ENCODE results near the gene GRN. TPM values are rescaled to one million over a fixed set of nuclear protein-coding genes. Genes with fewer than 3 reads are reported as not detected.

The GRN gene
- total RNA-seq, 4 donors from 2014 or later: 546 to 1,119 (median 694) TPM

DNA sequence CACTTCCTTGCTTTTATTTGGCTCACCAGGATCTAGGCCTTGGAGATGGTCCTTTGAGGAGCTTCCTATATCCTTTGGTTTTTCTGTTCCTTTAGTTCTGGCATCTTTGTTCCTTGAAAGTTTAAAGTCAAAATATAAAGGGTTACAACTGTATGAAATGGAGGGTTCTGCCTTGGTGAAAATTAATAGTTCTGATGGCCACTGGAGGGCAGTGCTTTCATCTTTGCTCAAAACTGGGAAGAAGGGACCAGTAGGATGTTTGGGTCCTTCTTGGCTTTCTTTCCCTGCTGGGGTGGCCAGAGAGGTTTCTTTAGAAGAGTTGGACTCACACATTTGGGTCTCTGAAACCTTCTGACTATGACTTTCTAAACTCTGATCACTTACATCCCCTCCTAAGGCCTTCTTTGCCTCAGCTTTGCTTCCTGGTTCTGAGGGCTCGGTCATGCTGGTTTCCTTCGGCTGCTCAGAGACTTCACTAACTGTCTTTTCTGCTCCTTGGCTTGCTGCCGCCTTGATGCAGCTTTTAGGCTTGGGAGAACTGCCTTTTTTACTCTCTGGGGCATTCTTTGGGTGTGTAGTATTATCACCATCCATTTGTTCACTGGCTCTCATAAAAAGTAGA, 55.2 kb downstream of the GRN start:
- TF ChIP-seq, protein P1, sequence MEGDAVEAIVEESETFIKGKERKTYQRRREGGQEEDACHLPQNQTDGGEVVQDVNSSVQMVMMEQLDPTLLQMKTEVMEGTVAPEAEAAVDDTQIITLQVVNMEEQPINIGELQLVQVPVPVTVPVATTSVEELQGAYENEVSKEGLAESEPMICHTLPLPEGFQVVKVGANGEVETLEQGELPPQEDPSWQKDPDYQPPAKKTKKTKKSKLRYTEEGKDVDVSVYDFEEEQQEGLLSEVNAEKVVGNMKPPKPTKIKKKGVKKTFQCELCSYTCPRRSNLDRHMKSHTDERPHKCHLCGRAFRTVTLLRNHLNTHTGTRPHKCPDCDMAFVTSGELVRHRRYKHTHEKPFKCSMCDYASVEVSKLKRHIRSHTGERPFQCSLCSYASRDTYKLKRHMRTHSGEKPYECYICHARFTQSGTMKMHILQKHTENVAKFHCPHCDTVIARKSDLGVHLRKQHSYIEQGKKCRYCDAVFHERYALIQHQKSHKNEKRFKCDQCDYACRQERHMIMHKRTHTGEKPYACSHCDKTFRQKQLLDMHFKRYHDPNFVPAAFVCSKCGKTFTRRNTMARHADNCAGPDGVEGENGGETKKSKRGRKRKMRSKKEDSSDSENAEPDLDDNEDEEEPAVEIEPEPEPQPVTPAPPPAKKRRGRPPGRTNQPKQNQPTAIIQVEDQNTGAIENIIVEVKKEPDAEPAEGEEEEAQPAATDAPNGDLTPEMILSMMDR (IDR thresholded peaks at IDR 0.05): peak; percentile 22 to 32 (median 27)
- TF ChIP-seq POLR2A (IDR thresholded peaks at IDR 0.05) (no peak), POLR2AphosphoS5 (IDR thresholded peaks at IDR 0.05) (no peak)
- no peaks in the 10 kb centered on the region for H3K27me3 ChIP-seq
- in situ Hi-C loops (cut with MboI; ENCODE audit: low pct_ligation_motif_present in 1 of 4, low pct_unique_long_range_greater_than_20kb in 1 of 4, low sequenced_read_pairs in 3 of 4) (no loop called here), intact Hi-C loops (cut with DNase I; ENCODE audit: low total_unique reads) (no loop called here)
- no peak overlapping the region for H3K4me3 ChIP-seq
- no peaks in the 10 kb centered on the region for H3K9me3 ChIP-seq
- no peak for DNase-seq
- WGBS, 2 donors (ENCODE audit: low coverage in 1 of 2): 90 to 93% methylated on average over 2 to 3 of the region's 3 CpGs
- peaks cover 0 to 32% (median 14%) of the 10 kb centered on the region in 4 donors for H3K36me3 ChIP-seq
- no peaks in the 10 kb centered on the region for H3K4me1 ChIP-seq
- H3K27ac ChIP-seq: no peak overlapping the region

Small RNAs within 50 kb of the gene (small RNA-seq; reads per million reads assigned to genes)
- gene RF00012 (0 reads per million in 4 donors), gene RNU6-453P (0 to 0.56 (median 0.23) reads per million in 4 donors)

Other genes with a start within 250 kb of the GRN start
- 100 to 1,000 TPM in 1 of 4 donors, 10 to 100 TPM in 3; 45.3 to 182 (median 70.8) TPM for gene HDAC5, start 221.7 kb upstream of the GRN start, total RNA-seq
- 10 to 100 TPM in 2 of 4 donors, under 1 TPM in 2; 0.32 to 16.9 (median 8.5) TPM for gene HROB, start 203.4 kb upstream of the GRN start, total RNA-seq
- gene ASB16, start 174.6 kb upstream of the GRN start, total RNA-seq: 1 to 10 TPM in 2 of 4 donors, not detected in 2; 1.2 to 2.6 TPM
- gene TMUB2, start 158.3 kb upstream of the GRN start, total RNA-seq: 10 to 100 TPM; 53.4 to 70.5 (median 60.6) TPM
- gene ATXN7L3, start 145.4 kb upstream of the GRN start, total RNA-seq: 10 to 100 TPM; 44.1 to 77.4 (median 52.3) TPM
- gene UBTF, start 125.6 kb upstream of the GRN start, total RNA-seq: 10 to 100 TPM; 49.4 to 61.6 (median 60.4) TPM
- not detected for gene SLC4A1, start 77.2 kb upstream of the GRN start, total RNA-seq
- gene RUNDC3A, start 36.7 kb upstream of the GRN start, total RNA-seq: 1 to 10 TPM in 2 of 4 donors, under 1 TPM in 1, not detected in 1; 0.48 to 7.6 (median 1.1) TPM
- 100 to 1,000 TPM; 136 to 154 (median 141) TPM for gene SLC25A39, start 20.5 kb upstream of the GRN start, total RNA-seq
- gene FAM171A2, start 18.6 kb downstream of the GRN start, total RNA-seq: 1 to 10 TPM in 1 of 4 donors, under 1 TPM in 2, not detected in 1; 0.14 to 7.9 (median 0.95) TPM
- gene ITGA2B, start 44.3 kb downstream of the GRN start, total RNA-seq: under 1 TPM in 2 of 4 donors, not detected in 2; 0.14 to 0.32 TPM
- gene GPATCH8, start 158.1 kb downstream of the GRN start, total RNA-seq: 10 to 100 TPM; 14.5 to 53.1 (median 31.2) TPM
- gene FZD2, start 212.2 kb downstream of the GRN start, total RNA-seq: 1 to 10 TPM in 1 of 4 donors, under 1 TPM in 1, not detected in 2; 0.41 to 1.3 TPM